Activated CD8-positive, alpha-beta memory T cell treated with anti-CD3 and anti-CD28 coated beads for 48 hours (primary cell): ENCODE results near the gene APOB.

ENCODE experiments used
- DNase-seq, 3 experiments: peaks; one replicate each; pipeline ENCODE4 v3.0.0-alpha.2; 2020; ENCODE audit warnings: low read depth in 2 of 3, low spot score in 2 of 3

Gene APOB, protein sequence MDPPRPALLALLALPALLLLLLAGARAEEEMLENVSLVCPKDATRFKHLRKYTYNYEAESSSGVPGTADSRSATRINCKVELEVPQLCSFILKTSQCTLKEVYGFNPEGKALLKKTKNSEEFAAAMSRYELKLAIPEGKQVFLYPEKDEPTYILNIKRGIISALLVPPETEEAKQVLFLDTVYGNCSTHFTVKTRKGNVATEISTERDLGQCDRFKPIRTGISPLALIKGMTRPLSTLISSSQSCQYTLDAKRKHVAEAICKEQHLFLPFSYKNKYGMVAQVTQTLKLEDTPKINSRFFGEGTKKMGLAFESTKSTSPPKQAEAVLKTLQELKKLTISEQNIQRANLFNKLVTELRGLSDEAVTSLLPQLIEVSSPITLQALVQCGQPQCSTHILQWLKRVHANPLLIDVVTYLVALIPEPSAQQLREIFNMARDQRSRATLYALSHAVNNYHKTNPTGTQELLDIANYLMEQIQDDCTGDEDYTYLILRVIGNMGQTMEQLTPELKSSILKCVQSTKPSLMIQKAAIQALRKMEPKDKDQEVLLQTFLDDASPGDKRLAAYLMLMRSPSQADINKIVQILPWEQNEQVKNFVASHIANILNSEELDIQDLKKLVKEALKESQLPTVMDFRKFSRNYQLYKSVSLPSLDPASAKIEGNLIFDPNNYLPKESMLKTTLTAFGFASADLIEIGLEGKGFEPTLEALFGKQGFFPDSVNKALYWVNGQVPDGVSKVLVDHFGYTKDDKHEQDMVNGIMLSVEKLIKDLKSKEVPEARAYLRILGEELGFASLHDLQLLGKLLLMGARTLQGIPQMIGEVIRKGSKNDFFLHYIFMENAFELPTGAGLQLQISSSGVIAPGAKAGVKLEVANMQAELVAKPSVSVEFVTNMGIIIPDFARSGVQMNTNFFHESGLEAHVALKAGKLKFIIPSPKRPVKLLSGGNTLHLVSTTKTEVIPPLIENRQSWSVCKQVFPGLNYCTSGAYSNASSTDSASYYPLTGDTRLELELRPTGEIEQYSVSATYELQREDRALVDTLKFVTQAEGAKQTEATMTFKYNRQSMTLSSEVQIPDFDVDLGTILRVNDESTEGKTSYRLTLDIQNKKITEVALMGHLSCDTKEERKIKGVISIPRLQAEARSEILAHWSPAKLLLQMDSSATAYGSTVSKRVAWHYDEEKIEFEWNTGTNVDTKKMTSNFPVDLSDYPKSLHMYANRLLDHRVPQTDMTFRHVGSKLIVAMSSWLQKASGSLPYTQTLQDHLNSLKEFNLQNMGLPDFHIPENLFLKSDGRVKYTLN (N-terminal part only)

DNA sequence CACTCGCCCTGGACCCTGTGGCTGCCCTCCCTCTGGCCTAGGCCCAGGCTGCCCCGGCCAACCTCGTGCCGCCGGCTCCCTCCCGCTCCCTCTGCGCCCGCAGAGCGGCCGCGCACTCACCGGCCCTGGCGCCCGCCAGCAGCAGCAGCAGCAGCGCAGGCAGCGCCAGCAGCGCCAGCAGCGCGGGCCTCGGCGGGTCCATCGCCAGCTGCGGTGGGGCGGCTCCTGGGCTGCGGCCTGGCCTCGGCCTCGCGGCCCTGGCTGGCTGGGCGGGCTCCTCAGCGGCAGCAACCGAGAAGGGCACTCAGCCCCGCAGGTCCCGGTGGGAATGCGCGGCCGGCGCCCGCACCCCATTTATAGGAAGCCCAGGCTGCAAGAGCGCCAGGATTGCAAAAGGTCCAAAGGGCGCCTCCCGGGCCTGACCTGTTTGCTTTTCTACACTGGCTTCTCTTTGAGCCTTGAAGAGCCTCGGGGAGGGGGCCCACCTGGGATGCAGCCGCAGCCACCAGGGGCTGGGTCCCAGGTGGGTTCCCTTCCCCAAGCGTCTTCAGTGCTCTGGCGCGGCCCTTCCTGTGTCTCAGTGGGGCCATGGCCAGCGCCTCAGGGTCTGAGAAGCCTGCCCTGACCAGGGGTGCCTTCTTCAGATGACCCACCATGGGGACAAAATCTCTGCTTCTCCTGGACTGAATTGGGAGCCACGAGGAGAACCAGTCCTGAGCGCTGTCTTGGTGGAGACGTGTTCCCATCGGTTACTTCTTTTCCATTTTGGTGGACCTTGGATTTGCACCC is at the start of gene APOB:
Gene APOB (minus strand): TSS at position 330 of the 789 bp plus-strand sequence. CDS start 128 bp downstream, at position 202.
- no peak for DNase-seq

DNA sequence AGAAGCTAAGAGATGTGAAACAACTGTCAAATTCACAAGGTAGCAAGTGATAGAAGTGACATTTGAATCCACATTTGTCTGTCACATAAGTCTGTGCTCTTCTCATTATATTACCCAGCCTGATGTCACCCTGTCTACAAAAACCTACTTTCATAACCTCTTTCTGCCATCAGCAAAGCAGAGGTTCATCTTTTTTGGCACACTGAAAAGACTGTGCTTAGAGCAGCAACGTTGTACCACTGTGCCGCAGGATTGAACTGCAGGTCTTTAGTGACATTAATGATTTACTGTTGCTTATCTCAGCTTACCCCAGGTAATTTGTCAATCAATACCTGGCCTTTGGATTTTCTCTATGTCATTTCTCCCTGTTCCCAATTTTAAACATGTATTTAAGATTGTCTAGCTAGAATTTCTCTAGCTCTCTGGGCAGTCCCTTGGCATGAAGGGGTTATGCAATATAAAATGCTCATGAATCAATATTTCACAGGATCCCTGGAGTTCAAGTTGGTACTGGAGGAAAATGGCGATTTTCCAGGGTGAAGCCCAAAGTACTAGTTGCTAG is 48.5 kb upstream of the APOB start:
- DNase-seq, result no peak

DNA sequence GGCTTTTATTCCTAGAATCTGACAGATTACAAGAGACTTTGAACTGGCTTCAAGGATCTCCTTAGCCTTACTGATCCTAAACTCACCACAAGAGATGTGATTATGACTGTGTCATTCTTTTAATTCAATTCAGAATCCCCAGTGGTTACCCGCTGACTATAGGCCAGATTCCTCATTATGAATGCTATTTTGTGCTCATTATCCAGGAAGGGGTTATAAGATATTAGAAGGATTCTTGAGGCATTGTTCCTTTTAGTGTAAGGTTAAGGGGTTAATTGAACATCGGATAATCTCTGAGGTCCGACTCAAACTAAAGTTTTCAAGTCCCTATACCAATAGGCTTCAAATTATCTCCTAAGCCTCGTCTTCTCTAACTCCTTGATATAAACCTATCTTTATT is 40.5 kb upstream of the APOB start:
- DNase-seq, result no peak

DNA sequence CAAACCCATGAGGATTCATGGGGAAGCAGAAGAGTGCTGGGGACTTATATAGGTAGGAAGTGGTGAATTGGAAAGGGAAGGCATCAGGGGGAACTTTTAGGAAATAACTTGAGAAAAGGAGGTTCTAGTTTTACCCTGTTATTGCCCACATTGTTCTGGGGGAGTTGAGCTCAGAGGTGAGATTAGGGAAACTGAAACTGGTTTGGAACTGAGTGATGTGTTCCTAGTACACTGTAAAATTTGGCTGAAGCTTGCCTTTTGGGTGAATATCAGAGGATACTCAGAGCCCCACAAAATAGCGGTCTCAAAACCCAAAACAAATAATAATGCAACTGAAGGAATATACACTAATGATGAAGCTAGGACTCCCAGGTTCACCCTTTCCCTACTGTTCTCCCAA is 39.6 kb upstream of the APOB start:
- no peak for DNase-seq

DNA sequence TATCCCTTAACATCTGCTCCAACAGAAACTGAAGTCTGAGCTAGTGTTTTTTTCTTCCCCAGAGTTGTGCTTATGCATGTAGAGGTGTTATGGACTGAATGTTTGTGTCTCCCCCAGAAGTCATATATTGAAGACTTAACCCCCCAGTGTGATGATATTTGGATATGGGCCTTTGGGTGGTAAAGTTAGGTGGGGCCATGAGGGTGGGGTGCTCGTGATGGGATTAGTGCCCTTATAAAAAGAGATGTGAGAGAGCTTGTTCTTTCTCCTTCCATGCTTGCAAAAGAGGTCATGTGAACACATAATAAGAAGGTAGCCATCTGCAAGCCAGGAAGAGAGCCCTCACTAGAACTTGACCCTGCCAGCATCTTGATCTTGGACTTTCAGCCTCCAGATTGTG is 34.4 kb upstream of the APOB start:
- no peak for DNase-seq

DNA sequence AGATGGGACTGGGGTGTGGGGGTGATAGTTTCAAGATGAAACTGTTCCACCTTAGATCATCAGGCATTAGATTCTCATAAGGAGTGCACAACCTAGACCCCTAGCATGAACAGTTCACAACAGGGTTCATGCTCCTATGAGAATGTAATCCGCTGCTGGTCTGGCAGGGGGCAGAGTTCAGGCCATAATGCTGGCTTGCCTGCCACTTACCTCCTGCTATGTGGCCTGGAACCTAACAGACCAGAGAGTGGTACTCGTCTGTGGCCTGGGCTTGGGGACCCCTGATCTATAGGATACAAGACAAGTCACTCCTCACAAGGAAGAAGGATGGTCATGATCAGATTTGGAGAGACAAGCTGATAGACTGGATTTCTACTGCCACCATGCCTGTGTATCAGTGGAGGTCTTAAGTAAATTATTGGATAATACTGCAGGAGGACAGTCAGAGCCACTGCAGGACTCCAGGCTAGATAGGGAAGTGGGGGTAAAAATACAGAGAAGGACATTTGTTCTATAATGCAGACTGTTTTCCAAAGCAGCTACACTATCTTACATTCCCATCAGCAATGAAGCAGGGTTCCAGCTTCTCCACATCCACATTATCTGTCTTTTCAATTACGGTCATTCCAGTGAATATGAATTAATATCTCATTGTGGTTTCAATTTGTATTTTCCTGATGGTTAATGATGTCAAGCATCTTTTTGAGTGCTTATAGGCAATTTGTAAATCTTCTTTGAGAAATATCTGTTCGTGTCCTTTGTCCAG is 28.8 kb upstream of the APOB start:
- DNase-seq, result no peak

DNA sequence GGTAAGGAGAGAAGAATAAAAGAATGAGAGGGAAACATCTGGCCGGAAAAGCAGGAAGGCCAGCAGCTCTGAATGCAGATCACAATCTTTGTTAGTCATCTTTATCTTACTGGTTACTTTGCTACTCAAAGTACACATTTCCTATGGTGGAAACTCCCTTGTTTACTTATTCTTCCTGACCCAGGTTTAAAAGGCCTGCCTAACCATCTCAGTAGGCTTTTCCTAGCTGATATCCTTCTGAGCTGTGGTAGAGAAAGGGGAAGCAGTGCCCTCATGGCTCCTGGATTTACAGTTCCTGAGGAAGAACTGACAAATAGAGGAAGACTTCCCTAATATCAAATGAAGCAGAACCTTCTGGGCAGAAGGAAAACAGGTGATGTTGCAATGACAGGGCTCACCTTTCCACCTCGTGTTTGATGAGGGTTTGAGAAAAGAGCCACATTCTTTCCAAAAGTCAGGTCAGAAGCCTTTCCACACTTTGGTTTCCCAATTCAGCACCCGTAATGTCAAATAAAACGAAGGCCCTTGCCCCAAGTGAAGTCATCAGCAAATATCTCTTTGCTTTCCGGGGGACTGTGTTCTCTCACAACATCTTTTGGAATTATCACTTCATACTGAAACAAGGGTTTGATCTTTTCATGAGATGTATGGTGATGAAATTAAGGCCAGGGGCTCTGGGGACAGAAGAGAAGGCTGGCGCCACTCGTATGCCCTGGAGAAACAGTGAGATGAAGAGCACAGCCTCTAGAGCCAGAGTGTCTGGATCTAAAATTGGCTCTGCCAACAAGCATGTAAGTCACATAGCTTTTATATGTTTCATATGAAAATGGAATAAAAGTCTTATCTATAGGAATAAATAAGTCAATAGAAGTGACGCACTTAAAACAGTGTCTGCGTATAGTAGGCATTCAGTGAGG is 26.7 kb upstream of the APOB start:
- no peak for DNase-seq

DNA sequence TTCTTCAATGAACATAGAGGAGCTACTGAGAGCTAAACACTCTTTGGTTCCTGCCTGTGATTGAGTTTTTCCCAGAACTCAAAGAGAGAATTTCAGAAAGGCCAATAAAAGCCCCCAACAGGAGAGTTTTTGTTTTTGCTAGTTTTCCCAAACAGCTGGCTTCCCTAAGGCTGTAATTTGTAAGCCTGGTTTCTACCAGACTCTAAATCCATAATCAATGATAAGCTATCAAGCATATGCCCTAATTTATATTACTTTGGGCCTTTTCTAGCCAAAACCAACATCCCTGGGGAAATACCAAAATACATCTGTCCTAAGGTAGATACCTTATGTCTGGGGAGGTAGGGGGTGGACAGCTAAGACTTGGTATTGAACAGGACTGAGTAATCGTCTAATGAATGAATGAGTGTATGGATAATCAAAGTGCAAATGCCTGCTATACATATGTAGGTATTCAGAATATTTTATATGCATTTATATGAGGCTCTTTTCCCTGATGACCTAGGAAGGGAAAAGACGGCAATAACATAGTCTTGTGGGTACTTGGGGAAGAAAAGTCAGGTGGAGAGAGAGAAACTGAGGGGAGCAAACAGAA is 26.0 kb upstream of the APOB start:
- DNase-seq, result no peak

DNA sequence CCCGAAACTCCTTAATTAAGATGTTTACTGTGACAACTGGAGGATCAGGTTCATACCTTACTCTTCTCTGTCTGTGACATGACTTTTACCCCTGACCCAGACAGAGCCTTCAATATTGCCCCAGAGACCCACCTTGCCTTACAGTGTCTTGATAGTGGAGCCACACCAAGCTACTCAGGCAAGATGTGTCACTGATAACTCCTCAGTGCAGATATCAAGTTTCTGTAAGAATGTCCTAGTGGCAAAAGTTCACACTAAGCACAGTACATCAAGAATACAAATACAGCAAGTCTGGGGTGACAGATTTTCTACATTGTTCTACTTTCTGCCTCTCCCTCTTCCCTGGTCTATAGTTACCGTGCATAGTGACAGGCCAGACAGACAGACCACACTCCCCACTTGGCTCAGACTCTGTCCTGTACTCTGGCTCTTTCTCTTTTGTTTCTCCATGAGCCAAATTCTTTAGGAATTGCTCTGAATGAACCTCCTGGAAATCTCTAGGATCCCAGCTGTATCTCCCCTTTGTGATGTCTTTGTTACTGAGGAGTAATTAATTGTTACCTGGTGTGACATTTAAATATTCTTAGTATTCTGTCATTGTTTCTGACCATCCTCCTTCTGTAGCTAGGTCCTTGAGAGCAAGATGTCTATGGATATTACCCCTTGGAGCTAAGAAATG is 24.1 kb upstream of the APOB start:
- no peak for DNase-seq

DNA sequence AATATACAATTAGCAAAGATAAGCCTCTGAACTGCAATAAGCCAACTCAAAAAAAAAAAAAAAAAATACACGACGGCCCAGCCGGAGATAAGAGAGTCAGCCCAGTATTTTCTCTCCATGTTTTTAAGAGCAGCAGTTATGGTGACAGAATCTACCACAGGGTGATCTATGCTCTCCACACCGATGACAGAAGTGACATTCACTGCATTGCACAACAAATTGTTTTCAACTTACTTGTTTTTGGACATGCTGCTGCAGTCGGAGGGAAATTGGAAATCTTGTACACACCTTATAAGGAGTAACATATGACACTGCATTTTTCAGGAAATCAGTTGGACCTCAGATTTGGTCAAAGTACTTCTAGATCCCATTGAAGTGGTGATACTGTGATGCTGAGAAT is 23.3 kb upstream of the APOB start:
- DNase-seq, result no peak

DNA sequence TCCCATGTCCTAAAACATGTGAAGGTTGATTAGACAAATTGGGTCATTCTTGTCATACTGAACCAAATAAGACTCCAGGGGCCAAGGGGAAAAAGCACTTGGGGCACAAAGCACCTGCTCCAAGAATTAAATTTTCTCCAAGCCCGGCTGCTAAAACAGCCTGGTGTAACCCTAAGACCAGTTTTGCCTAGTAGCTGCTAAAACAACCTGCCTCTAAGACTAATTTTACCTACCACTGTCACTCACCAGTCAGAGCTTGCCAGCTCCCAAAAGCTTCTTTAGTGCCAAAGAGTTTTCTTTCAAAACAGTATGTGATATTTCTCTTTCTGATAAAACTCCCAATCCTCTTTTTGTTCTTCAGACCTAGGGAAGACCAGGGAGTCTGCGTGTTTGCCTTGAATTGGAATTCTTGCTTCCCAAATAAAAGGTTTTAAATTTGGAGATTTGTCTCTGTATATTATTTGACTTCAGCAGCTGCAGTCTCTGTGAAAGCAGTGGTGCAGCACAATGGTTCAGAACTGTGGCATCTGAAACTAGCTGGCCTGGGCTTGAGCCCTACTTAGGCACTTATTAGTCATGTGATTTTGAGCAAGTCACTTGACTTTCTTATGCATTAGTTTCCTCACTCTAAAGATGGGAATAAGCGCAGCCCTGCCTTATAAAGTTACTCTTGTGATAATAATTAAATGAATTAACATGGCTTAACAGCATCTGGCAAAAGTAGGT is 16.2 kb upstream of the APOB start:
- DNase-seq, result no peak

DNA sequence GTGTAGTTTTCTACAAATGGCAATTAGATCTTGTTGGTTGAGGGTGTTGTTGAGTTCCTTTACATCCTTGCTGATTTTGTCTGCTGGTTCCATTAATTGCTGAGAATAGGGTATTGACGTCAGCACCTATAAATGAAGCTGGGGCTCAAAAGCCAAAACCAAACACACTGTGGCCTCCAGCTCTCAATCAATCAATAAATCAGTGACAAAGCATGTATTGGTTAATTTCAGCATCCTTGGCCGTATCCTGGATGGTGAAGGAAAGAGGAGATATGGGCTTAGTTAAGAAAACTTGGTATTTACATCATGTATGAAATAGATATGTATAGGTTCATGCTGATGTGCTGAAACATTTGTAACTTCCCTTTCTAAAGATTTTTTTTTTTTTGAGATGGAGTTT is 13.2 kb upstream of the APOB start:
- no peak for DNase-seq

DNA sequence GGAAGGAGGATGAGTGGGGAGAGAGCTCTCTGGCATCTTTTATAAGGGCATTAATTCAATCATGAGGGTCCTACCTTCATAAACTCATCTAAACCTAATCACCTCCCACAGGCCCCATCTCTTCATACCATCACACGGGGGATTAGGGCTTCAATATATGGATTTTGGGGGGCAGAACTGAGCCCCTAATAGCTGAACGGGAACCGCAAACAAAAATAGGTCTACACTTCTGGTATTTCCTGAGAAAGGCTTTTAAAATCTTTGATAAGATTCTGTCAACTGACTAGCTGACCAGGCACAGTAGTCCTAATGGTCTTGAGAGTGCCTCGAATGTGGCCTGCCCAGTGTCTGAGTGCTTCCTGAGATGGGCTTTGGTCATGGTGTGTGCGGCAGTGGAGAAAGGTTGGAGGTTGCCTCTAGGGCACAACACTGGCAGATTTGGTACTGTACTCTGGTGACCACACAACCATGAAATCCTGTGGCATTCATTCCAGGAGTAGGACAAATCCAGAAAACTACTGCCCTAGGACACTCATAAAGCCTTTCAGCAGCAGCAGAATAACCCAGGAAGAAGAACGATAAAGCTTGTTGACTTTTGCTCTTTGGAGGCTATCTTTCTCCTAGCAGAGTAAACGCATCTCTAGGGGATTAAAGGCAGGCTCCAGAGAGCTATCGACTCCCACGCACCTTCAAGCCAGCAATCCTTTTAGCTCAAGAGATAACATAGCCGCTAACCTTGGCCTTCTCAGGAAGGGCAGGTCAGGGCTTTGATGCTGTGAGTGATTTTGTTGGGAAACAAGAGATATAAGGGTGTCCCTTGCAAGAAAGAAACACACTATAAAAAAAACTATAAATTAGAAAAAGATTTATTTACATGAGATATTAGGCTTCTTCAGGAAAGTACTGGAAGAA is 12.3 kb upstream of the APOB start:
- no peak for DNase-seq

DNA sequence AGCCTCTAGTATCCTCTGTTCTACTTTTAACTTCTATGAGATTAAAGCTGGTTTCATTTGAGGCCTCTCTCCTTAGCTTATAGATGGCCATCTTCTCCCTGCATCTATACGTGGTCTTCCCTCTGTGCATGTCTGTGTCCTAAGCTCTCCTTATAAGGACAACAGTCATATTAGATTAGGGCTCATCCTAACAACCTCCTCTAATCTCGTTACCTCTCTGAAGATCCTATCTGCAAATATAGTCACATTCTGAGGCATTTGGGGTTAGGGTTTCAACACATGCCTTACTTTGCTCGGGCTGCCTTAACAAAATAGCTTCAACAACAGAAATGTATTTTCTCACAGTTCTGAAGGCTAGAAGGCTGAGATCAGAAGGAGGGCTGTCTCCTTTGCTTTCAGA is 11.6 kb upstream of the APOB start:
- DNase-seq, result no peak

DNA sequence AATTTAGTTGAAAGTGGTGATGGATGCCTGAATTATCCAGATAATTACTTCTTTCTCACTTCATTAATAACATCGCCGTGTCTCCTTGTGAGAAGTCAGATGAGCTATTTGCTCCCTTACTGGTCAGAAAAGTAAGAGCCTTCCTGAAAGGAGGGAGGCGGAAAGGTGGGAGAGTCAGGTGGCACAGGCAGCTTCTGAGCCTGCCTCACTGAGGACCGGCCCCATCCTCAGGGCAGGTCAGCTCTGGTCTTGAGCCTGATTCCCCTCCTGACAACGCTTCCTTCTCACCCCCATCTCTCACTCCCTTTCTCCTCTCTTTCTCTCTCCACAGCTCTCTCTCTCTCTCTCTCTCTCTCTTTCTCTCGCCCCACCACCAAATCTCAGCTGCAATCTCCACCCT is 10.1 kb upstream of the APOB start:
- no peak for DNase-seq

DNA sequence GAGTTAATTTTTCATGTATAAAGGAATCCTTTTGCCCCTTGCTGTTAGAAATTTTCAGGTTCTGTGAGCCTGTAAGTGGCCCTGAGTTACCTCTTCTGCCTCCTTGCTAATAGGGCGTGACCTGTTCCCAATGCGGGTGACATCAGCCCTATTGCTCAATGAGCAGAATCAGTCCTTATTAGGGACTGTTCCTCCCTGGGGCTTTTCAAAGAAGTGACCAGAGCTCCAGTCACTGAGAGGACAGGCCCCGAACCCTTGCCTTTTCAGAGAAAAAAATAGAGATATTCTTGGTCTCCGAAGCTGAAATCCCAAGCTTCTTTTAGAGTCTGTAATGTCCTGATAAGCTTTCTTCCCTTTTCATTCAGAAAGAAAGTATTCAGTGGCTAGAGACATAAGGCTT is 8.2 kb upstream of the APOB start:
- DNase-seq, result no peak
